AG08395 (cell line): ENCODE data around the gene C9orf50.
"Not testable (repeated sequence)": the region's sequence is repeated elsewhere in the genome, so short reads cannot be mapped to it uniquely, and the experiment has no call there.

Source experiments
- DNase-seq: peaks from one replicate; pipeline ENCODE4 v3.0.0; 2012; ENCODE audit warnings: mixed read lengths, low spot score

Gene C9orf50

DNA sequence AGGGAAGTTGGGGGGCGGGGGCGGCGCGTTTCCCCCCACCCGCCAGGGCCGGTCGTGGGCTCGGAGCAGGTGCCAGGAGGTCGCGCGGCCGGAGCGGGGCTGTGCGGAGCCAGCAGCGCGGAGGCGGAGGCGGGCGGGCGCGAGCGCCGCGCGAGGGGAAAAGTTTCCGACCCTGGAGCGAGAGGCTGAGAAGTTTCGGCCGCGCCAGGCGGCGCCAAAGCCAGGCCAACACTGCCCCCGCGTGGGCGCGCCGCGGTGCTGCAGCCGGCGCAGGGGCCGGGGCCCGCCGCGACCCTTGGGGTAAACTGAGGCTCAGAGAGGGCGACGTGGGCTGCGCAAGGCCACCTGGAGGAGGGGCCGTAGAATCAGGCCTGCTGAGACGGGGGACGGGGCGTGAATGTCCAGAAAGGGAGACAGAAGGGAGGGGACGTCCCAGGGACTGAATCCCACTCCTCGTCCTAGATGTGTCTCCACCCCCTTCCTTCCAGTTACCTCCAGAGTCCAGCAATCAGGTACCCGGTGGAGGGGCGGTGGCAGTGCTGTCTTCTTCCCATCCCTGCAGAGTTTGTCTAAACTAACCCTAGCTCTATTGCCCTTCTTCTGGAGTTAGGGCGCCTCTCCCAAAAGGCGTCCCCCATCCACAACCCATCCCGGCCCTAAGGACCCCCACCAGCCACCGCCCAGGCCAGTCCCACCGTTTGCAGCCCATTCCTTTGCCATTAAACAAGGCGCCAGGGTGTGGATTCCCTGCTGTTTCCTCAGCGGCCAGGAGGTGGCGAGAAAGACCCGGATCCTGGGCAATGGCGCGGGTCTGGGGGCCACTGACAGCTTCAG, 10.2 kb downstream of the C9orf50 start:
- peak; percentile 77 for DNase-seq

DNA sequence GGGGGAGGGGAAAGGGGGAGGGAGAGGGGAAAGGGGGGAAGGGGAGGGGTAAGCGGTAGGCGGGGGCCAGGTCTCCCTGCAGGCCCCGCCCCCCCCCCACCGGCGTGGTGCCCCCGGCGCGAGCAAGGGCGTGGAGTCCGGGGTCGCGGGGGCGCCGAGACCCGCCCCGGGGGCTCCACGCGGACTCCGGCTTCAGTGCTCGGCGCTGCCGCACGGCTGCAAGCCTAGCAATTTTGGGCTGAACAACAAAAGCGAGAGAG, 10.8 kb downstream of the C9orf50 start:
- DNase-seq: peak; percentile 12

DNA sequence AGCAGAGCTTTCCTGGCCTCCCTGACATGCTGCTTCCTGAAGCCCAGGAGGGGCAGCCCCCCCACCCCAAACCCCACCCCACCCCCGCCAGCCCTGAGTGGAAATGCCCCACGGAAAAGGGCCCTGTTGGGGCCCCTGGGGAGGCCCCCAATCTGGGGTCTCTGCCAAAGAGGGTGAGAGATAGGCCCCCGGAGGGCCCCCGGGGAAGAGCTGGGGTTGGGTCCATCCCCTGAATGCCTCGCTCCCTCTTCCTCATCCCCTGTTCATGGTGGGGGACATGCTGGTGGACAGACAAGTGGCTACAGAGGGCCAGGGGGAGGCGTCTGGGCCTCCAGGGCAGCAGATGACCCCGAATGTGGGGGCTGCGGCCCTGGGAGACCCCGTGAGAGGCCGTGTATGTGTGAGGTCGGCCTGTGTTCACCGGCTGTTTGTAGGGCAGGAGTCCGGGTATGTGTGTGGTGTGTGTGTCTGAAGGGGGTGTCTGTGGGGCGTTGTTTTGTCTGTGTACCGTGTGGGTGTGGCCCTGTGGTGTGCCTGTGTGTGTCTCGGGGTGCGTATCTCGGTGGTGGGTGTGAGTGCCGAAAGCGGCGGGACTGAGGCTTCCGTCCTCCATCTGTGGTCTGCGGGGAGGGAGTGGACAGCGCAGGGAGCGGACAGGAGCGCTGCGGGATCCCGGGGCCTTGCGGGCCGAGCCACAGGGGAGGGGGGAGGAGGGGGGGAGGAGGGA, 11.3 kb downstream of the C9orf50 start:
- peak; percentile 59 for DNase-seq

DNA sequence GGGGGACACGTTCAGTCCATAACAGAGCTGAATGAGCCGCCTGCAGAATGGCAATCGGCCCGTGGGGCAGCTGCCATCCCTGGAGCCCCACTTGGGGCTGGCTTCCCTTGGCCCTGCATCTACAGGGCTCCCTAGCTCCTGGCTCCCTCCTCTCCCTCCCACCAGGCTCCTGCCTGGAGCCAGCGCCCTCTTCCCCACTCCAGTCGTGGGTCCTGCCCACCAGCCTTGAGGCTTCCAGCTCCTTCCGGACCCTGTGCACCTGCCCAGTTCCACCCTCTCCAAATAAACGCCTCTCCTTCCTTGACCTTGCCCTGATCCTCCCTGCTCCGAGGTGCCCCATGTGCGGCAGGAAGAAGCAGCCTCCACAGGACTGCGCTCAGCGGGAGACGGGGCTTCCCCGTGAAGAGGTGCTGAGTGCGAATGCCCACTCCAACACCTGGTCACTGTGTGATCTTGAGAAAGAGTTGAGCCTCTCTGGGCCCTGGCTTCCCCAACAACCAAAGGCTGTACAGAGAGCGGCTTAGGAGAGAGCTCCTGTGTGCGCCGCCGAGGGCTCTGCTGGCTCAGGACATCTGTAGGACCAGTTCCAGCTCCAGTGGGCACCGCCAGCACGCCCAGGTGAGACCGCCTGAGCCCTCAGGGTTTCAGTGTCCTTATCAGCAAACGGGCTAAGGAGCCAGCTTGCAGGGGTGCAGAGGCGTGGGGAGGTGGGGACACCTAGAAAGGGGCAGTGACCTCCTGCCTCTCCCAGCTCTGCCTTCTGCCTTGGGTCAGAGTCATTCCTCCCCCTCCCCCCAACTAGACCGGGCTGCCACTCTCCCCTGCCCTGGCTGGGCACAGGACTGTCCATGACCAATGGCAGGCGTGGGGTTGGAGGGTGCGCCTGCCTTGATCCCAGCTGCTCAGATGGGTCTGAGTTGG, 12.1 kb downstream of the C9orf50 start:
- DNase-seq: no peak

DNA sequence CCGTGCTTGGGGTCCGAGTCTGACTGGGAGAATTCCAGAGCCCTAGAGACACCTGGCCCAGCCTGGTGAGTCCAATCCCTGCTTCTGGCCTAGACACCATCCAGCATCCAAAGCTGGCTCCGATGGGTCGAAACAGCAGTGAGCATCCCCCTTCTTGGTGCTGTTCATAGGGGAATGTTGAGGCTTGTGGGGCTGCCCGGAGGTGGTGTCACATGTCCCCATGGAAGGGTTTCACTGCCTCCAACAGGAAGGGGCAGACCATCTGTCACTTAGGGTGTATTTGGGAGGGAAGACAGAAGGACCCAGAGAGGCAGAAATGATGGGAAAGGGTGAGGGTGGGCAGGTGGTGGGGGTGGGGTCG, 13.9 kb downstream of the C9orf50 start:
- DNase-seq: no peak

DNA sequence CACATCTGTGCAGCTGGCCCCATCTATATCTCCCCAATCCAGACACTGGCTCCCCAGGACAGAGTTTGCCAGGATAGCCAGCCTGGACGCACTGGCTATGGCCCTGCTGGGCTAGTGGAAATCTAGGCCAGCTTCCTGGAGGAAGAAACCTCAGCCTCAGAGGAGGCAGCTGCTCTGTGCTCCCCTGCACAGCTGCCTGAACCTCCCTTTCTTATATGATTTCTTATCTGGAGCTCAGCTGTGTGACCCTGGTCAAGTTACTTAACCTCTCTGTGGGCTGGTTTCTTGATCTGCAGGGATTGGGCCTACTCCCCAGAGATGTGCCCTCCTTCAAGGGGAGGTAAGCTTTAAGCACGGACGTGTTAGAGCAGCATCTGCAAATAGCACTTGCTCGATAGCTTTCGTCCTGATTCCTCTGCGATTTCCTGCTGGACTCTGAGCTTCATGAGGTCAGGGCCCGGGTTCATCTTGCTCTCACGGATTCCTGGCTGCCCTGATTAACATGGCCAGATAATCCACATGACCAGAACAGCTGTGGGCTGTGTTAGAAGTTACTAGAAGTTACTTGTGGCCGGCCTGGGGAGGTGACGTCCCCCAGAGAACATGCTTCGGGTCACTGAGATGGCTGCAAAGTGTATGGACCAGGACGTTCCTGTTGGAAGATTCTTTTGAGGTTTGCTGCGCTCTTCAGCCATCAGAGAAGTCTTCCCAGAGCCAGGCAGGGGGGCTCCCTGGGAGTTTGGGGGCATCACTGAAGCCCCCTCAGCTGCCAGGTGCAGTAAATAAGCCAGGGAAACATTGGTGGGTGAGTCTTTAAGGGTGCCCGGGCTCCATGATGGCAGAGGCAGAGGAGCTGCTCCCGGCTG, 14.5 kb downstream of the C9orf50 start:
- DNase-seq: no peak

DNA sequence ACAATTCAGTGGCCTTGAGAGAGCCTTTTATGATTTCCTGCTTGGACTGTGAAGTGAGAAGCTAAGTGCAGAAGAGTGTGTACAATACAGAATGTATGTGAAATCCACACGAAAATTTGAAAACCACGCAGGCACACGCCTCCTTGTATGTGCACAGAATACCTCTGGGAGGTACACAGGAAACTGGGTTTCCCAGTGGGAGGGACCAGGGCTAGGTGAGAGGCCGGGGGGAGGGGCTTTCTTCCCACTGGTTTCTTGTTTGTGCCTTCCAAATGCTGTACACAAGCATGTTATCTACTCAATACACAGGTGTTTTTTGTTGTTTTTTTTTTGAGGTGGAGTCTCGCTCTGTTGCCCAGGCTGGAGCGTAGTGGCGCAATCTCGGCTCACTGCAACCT, 16.1 kb downstream of the C9orf50 start:
- no peak for DNase-seq

DNA sequence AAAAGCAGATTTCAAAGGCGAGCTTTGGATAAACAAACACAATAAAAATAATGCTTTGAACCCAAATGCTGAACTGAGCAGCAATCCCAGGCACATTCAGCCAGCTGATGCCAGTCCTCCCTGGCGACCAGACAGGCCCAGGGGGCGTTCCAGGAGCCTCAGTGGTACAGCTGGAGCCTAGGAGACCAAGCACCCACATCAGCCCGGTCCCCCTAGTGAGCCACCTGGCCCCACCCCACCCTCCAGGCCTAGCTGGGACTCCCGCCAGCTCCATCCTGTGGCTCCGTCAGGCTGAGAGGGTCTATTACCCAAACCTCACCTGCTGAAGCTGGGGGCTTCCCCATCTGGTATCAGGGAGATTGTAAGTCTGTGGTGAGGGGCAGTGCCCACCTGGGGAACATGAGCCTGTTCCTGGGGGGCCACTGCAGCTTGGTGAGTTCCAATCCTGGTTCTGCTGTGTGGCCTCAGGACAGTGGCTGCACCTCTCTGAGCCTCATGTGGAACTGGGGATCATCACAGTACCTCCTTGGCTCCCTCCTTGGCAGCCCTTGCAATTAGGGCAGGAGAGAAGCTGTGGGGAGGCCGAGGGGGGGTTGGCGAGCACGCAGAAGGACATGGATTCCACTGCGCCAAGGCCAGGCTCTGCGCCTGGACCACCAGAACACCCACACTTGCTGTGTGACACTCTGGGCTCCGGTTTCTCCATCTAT, 16.7 kb downstream of the C9orf50 start:
- DNase-seq: no peak

DNA sequence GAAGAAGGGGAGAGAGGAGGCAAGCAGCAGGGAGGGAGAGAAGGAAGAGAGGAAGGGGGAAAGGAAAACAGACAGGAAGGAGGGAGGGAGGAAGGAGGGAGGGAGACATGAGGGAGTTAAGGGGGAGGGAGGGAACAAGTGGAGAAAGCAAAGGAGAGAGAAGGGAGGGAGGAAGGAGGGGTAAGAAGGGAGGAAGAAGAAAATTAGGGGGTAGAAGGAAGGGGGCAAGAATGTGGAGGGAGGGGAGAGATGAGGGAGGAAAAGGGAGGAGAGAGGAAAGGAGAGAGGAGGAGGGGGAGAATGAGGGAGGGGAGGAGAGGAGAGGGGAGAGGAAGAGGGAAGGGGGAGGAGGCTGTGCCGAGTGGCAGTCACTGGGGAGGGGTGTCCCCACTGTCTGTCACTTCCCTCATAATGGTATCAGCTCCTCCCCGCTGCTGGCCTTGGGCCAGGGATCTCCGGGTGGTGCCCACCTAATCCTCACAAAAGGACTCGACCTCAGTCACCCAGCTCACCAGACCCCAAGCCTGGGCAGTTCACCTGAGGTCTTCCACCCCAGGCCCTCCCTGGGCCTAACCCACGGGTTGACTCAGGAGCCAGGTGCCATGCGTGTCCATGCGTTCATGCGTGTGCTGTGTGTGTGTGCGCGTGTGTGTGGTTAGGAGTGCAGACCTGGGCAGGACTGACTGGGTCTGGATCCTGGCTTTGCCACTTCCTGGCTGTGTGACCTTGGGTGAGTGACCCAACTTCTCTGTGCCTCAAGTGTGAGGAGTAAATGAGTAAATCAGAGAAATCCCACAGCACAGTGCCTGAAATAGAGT, 18.1 kb downstream of the C9orf50 start:
- DNase-seq: no peak

DNA sequence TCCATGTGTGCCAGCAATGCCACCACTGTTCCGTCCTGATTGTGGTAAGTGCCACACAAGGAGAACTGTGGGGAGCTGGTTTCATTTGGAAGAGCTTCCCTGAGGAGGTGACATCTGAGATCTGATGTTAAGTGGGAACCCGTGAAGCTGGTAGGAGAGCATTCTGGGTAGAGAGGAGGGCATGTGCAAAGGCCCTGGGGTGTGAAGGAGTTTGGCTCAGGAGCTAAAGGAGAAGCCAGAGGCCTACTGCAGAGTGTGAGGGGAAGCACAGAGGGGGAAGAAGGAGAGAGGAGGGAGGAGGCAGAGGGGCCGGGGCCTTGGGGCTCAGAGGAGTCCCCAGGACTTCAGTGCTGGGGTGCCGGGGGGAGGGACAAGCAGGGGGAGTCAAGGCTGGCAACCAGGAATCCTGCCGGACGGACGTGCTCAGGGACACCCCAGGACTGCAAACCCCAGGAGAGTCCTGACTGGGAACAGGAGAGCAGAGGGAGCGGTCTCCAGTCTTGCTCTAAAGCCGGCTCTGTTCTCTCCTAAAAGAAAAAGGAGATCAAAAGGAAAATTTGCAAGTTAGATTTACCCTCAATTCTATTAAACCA, 19.7 kb downstream of the C9orf50 start:
- DNase-seq: no peak

DNA sequence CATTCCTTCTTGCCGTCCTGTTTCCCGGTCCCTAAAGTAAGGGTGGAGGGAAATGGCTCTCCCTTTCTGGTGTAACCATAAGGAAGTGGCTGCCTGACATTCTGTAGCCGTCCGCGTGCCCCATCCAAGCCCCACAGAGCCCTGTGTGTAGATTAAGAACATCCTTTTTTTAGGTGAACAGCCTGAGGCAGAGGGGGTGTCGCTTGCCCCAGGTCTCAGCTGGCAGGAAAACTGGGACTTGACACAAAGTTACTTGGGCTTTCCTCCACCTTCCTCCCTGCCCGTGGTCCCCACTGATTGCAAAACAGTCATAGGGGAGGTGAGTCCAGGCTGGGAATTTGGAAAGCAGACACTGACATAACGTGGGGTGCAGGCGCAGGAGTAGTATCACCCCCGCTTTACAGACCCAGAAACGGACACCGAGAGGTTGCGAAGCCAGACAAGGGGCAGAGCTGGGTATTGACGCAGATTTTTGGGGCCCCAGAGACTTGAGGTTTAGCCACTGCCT, 22.8 kb downstream of the C9orf50 start:
- DNase-seq: no peak

DNA sequence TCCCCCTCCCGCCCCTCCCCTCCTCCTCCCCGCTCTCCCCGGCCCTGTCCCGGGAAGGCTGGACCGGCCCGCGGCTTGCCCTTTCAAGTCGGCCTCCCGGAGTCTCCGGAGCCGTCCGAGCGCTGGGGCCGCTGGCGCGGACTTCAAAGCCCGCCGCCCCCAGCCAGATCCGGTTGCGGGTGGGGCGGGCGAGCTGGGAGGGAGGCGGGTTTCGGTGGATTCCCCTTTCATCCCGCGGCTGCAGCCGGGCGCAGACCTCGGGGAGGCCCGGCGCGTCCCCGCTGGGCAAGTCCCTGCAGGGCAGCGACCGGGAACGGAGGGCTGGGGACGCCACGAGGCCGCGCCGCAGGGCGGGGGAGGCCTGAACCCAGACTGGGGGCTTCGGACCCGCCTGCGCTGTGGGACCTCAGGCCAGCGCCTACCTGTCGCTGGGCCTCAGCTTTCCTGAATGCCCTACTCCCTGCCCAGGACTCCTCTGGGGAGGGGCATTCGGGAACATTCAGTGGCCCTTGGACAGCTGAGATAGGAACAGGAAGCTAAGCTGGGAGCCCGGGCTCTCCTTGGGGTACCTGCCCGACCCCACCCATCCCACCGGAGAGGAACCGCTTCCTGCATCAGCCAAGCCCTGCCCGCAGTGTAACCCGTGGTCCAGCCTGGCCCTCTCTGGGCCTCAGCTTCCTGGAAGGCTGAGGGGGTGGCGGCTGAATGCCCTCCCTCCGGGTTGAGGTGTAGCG, 23.4 kb downstream of the C9orf50 start:
- DNase-seq: peak; percentile 69

DNA sequence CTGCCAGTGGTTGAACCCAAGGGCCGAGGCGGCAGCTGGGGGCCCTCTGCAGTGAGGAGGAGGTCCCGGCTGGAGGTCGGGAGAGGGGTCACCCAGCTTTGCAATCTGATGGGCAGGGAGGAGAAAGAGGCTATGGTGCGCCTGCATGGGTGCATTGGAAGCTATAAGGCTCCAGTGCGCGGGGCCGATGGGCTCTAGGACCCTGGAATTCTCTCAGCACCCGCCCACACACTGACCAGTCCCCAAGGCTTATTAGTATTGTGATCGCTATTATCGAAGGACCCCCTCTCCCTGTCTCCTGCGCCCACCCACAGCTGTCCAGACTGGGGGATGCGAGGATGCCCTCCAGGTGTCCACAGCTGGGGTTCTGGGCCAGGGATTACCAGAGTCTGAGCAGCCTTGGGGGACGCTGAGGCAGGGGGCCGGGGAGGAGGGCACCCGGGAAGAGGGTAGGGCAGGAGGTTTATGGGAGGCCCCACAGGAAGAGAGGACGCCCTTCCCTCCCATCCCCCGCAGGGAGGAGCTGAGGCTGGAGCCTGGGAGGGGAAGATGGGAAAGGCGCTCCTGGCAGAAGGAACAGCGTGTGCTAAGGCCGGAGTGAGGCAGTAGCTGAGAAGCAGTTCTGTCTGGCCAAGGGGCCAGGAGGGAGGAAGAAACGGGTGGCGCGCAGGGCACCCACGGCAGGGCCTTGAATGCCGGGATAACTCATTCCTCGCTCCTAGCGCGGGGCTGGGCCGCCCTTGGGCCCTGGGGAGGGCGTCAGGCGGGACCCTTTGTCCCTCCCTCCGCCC, 24.2 kb downstream of the C9orf50 start:
- peak; percentile 56 for DNase-seq

DNA sequence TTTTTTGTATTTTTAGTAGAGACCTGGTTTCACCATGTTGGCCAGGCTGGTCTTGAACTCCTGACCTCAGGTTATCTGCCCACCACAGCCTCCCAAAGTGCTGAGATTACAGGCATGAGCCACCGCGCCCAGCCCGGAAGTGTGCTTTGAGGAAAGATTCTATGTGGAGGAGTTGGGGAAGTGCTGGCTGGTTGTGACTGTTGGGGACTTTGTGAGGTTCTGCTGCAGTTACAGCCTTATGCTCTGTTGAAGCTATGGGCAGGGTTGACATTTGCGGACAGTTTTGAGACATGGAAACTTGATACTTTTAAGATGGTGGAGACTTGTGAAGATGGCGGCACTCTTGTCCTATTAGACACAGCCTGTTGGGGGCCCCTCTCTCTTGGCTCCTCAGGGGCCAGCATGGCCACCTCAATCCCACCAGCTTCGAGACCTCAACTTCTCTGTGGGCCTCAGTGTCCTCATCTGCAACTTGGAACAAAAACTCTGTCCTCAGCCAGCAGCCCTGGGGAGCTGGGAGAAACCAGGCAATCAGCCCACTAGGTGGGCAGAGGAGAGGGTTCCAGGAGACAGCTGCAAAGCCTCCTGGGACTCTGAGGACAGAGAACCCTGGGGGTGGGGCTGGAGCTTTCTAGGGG, 24.9 kb downstream of the C9orf50 start:
- DNase-seq: no peak

DNA sequence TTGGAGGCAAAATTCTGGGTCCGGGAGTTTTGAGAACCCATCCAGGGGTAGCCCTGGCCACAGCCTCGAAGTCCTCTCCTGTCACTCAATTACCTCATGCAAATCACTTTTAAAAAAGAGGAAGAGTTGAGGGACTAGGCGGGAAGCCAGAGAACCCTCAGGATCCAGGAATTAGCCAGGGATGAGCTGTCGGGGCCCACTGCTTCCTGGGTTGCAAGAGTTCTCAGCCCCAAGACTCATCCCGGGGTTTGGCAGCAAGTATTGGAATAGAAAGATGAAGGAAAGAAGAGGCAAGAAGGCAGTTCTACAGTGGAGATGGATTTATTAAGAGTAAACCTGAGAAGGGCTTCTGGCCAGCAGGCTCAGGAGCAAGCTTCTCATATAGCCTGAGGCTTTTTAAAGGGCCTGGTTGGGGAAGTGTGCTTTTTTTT, 25.6 kb downstream of the C9orf50 start:
- peak; percentile 46 for DNase-seq

DNA sequence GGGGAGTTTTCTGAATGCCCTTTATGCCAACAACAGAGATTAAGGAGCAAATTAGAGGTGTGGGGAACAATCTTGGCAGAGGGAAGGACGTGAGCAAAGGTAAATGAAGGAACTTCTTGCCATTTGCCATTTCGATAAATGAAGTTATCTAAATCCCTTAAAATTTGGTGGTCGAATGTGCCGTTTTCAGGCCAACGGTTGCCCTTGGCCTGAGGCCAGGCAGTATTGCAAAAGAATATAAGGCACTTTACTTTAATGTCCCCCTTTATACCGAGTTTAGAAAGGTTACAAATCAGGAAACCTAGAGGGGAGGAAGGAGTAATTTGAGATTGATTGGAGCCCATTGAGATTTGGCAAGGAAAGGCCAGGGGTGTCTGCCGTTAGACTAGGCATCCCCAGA, 26.3 kb downstream of the C9orf50 start:
- DNase-seq: no peak

DNA sequence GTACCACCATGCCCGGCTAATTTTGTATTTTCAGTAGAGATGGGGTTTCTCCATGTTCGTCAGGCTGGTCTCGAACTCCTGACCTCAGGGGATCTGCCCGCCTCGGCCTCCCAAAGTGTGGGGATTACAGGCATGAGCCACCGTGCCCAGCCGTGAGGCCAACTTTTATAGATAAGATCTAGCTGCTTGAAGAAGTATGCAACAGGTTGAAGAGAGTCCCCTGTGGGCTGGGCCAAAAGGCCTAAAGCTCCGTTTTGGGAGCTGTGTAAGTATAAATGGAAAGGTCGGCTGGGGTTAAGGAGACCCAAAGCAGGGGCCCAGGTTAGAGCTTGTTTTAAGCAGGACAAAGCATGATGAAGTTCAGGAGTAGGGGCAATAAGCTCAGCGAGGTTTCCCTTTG, 28.1 kb downstream of the C9orf50 start:
- not testable (repeated sequence) for DNase-seq

DNA sequence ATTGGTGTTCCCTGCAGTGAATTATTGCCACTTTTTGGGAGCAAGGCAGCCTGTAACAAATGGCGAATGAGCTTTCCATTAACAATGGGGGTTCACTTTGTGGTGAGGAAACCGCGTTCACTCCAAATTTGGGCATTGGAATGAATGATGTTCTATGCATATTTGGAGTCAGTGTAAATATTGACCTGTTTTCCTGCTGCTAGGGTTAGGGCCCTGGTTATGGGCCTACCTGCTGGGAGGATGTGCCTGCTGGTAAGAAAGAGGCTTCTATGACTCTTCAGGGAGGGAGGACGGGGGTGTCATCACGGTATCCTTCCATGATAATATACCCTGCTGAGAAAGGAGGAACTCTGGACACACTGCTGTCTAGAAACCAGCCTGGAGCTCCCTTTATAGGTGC, 29.0 kb downstream of the C9orf50 start:
- no peak for DNase-seq
